IPS-NIHi7 (cell line): ENCODE results near the gene CTRL.
"Not testable (repeated sequence)": the region's sequence is repeated elsewhere in the genome, so short reads cannot be mapped to it uniquely, and the experiment has no call there.

ENCODE experiments used
- DNase-seq: peaks from one replicate; pipeline ENCODE4 v3.0.0; 2012; ENCODE audit warnings: mixed read lengths; ENCODE audit errors: extremely low spot score

Gene CTRL

DNA sequence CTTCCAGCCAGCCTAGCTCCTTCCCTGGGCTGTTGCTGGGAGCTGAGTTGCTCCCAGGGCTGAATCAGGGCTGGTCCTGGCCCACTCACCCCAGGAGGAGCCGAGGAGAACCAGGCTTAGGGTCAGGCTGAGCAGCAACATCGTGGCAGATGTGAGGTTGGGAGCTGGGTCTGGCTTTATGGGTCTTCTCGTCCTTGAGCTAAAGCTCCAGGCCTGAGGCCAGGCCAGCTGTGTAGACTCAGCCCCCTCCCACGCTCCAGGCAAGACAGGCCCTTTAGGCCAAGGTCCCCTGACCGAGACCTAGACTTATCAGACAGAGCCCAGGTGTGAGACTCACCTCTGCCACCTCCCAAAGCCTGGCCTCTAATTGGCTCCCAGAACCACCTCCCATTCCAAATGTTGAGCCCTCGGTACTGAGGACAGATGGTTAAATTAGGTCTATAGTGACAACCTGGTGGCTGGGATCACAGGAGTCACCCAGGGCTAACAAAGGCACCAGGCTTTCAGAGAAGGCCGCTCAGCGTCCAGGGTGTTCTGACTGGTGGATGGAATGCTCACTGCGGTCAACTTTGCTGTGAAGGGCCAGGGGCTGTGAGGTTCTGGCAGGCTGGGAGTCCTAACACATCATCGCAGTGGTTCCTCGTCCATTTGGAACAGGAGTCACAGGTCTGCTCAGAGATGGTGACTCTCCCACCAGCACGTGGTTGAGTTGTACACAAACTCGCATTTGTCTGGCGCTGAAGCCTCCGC lies at the start of gene CTRL:
Gene CTRL, minus strand, starts transcription at position 151 of the 750 bp plus-strand sequence. Its CDS starts 10 bp downstream, at position 141.
- DNase-seq: no peak

DNA sequence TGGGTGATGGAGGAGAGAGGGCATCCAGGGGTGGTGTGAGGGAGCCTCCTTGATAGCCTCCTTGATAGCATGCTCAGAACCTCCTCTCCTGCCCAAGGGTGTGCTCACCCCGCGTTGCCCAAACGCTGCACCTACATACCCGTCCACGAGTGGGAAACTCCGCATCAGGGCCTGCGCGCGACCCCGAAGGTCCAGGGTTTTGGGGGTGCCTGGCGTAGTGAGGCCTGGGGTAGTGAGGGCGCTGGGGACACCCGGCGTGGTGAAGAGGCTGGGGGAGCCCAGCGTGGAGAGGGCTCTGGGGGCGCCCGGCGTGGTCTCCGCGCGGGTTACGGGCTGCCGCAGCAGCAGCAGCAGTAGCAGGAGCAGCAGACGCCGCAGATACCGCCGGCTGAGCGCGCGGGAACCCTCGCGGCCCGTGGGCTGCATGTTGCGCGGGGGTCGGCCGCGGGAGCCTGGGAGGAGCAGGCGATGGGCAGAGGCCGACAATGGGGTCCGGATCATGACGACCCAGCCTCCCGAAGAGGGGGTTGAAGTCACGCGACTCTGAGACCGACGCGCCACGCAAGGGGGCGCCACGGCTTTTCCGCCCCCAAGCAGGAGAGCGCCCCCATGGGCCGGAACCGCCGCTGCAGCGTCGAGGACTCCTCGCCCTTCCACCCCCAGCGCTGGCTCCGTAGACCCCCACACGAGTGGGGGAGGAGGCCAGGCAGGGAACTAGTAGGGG lies 48.5 kb upstream of the CTRL start, which contains the start of gene DPEP3:
Gene DPEP3, minus strand, starts transcription at position 545 of the 724 bp plus-strand sequence. Its CDS starts 119 bp downstream, at position 426.
- peak; percentile 72 for DNase-seq

- no peak for DNase-seq
Observed at GRCh38 chr16:67977469-67978227, 46.0 kb upstream of the CTRL start.

- no peak for DNase-seq
Observed at GRCh38 chr16:67977005-67977404, 45.3 kb upstream of the CTRL start.

- no peak for DNase-seq
Observed at GRCh38 chr16:67976205-67976604, 44.5 kb upstream of the CTRL start.

DNA sequence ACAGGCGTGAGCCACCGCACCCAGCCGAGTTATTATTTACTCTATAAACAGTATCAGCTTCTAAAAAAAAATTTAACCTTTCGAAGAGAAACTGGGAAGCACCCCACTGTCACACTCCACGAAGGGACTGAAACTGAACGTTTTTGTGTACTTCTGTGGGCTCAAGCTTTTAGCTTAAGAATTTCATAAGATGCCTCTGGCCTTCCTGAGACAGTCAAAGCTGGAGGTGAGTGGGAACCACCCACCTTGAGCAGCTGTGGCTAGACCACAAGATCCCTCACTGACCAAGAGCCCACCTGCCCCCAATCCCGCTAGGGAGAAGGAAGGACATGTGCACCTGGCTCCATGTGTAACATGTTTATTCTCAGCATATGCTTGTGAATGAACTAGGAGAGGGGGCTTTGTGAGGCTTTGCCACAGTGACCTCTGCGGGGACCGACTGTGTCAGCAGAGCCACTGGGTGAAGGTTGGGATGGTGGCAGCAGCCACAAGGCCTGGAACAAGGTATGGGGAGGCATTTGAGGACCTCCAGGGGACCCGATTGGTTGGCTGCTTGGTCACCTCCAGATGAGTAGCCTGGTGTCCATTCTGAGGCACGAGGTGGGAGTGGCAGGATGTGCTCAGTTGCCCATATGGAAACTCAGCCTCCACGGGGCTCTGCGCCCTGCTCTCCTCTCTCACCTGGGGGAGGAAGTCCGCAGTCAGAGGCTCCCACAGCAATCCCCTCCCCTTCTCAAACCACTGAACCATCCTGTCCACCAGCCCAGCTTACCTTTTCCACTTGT lies 43.9 kb upstream of the CTRL start:
- no peak for DNase-seq

DNA sequence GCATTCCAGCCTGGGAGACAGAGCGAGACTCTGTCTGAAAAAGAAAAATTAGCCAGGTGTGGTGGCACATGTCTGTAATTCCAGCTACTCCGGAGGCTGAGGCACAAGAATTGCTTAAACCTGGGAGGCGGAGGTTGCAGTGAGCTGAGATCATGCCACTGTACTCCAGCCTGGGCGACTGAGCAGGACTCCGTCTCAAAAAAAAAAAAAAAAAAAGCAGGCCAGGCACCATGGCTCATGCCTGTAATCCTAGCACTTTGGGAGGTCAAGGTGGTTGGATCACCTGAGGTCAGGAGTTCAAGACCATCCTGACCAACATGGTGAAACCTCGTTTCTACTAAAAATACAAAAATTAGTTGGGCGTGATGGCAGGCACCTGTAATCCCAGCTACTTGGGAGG lies 40.6 kb upstream of the CTRL start:
- DNase-seq: not testable (repeated sequence)

DNA sequence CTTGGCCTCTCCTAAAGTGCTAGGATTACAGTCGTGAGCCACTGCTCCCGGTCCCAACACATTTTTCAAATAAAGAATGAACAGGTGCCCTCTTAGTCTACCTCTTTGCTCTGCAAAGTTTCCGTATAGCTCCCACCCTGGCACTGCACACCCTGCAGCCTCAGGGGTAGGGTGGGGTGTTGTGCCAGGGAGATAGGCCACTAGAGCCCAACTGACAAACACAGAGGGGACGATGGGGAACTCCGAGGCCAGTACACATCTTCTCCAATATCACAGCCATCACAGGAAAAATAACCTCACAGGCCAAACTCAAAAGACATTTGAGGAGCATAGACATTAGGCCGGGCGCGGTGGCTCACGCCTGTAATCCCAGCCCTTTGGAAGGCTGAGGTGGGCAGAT lies 39.4 kb upstream of the CTRL start:
- DNase-seq: no peak

DNA sequence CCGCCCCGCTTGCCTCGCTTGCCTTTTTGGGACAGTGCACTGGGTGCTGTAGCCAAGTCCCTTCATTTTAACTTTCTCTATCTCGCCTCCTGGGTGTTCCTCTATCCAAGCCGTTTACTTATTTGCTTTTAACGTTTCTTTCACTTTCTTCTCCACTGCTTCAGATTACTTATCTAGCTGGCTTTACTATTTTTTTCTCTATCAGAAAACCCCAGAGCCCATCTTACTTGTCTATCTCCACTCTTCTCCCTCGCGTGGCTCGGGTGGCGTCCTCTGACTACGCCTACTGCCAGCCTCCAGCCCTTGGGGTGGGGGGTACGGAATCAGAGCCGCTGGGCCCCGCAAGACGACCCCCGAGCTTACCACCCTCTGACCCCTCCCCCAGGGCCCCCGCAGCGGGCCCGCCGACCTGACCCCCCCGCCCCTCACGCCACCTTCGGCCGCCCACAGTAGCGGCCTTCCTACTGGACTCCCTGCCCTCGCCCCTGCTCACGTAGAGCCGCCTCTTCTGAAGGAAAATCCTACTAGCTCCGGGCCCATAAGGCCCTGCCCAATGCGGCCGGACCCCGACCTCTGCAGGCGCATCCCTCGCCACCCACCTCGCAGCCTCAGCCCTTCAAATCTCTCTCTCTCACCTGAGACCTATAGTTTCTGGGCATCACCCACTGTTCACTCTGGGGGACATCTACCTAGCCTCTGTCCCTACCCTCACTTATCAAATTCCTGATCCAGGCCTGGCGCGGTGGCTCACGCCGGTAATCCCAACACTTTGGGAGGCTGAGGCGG lies 37.8 kb upstream of the CTRL start:
- DNase-seq: peak; percentile 49

DNA sequence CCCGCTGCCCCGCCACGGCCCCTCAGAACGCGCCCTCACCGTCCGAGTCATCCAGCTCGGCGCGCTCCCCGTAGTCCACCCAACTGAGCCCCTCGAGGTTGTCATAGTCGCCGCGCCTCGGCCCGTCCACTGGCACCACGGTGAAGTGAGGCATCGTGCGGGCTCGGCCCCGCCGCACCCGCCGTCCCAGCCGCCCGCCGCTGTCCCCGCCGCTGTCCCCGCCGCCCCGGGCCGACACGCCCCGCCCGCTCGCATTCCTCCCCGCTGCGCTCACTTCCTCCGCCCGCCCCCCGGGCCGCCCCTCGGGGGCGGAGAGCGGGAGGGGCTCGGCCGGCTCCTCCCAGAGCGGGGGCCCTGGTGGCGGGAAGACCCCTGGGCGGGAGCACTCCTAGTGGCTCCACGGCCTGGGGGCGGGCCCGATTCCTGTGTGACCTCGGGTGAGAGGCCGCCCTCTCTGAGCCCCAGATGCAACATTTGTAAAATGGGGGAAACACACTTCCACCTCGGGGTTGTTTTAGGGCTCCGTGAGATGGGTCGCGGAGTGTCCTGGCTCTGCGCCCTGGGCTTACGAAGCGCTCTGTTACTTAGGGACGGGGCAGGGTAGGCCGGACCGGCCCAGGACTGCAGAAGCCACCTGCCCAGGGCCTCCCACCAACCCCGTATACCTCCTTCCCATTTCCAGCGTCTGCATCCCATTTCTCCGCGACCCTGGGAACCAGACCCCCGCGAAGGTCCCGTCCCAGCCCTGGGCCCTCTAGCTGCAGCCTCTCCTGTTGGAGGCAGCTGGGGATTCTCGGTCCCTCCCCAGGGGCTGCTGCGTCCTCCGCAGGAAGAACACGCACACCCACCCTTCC lies 37.0 kb upstream of the CTRL start, which contains the start of gene SLC12A4:
Gene SLC12A4, minus strand, starts transcription at position 238 of the 854 bp plus-strand sequence. Its CDS starts 84 bp downstream, at position 154.
- DNase-seq: peak; percentile 98

DNA sequence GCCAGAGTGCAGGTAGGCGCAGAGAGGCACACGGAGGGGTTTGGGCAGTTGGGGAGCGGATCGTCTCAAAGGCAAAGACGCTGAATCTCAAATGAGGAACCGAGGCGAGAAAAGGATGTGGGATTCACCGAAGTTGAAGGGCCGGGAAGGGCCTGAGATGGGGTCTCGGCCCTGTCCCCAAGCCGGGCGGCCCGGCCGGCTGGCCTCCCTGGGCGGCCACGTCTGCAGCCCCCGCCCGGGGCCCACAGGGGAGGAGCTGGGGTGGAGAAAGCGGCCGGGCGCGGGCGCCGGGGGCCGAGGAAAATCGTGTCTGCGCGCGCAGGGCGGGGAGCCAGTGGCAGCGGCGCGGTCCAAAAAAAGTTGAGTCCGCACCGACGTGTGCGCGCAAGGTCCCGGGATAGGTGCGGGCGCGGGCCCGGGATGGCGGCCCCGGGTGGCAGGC lies 36.3 kb upstream of the CTRL start:
- DNase-seq: peak; percentile 42

DNA sequence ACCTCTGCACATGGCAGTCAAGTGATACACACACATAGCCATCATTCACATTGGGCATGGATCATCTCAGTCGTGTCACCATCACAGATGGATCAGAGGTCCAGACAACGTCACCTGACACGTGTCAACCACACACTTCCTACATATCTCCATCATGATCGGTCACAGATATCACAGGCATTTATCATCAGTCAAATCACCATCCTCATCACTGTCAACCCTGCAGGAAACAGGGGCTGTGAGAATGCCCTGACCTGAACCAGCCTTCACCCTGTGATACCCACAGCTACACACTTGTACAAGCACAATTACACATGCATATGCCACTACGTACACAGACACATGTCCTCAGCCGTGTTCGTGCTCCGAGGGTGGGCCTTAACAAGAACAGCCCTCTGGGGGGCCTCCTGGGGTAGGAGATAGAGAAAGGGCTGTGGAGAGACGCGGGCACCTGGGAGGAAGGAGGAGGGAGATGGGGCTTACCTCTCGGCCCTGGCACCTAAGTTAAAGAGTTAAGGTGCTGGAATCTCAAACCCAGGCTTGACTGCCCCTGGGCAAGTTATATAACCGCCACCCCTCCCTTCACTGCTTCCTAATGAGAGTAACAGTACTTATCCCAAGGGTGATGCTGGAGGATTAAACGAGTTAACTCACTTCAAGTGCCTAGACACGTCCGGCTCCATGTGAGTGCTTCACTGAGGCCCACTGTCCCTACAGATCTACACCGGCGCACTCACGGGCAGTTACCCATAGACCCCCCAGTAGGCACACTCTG lies 35.7 kb upstream of the CTRL start:
- no peak for DNase-seq

DNA sequence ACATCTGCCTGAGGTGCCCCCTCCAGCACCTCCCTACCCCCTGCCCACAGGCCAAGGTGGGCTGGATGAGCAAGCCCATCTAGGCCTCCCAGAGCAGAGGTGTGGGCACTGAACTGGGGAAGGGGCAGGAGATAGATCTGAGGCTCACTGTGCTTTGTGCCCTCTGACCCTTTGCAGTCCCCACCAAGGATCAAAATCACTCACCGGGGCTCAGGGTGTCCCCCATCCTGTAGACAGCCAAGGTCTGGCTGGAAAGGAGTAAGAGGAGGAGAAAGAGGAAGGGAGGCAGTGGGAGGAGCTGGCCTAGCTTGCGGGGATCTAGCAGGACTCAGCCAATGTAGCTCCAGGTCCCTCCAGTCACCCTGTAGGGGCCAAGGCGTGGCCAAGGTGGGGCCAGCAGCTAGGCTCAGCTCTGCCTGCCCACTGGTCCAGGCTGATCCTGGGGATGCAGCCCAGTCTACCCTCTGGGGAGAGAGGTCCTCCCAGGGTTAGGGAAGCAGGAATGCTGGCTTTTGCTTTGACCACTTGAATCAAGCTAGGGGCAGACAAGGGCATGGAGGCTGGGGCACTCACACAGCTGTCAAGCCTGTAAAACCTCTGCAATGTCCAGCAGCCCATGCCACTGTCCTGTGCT lies 35.0 kb upstream of the CTRL start:
- DNase-seq: peak; percentile 65

DNA sequence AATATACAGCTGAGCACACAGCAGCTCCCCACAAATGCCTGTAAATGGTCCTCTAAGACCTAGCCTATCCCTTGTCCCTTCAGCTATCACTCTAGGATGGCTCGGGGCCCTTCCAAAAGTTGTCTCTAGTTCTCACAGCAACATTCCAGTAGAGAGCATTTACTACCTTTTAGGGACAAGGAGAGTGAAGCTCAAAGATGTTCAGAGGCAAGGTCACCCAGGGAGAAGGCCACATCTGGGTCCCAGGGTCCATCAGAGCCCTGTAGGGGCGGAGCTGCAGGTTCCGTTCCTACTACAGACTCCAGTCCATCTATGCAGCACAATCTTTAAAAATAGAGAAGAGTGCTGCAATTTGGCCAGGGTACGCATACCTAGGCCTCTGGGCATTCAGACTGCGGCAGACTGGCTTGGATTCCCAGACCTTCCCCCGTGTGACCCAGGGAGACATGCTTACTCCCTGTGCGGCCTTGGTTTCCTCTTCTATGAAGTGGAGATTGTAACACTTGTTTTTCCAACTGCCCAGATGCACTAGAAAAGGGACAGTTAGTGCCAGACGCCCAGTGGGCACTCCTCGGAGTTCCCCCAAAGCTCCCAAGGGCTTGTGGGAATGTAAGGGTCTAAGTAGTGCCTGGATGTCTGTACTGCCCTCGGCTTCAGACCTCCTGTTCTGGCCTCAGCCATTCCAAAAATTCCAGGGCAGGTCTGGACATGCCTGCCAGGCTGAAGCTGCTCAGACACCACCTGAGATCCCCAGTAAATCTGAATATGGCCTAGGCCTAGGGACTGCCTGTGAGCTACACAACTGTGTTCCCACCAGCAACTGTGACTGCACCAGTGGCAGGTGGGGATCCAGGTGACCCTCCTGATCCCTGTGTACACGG lies 34.2 kb upstream of the CTRL start:
- no peak for DNase-seq

- DNase-seq: no peak
Observed at GRCh38 chr16:67964477-67965131, 32.9 kb upstream of the CTRL start.

DNA sequence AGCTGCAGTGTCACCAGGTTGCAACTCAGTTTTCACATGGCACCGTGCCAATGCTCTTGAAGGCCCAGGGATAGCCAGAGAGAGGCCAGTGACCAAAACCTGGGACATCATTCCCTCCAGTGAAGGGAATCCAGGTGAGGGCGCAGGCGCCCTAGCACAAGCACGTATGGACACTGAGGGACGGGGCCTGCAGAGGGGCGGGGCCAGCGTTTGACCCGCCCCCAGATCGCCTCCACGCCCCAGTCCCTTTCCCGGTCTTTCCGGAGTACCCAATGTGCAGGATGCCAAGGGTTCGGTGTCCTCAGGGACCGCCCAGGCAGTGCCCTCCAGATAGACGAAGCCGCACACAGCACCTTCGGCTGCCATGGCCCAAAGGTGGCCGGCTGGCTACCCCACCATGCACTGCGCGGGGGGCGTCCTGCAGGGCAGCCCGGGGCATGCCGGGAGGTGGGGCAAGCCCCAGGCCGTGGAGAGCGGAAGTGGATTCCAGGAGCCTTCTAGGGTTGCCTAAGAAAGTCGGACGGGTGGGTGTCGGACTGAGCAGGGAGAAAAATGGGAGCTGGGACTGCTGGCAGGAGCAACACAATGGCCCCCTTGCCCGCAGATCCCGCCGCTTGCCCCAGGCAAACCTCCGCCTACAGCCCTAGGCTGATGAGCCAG lies 32.1 kb upstream of the CTRL start:
- DNase-seq: peak; percentile 94
